Mammary epithelial cell (primary cell): ENCODE measurements around the gene SSBP4.

Experiments
- CTCF ChIP-seq, 2 donors: IDR thresholded peaks in 1 of 2; conservative IDR thresholded peaks in 1 of 2; 2 replicates each; pipeline ENCODE4 v1.5.1; 2011 to 2012; ENCODE audit warnings: inconsistent platforms in 2 of 2, low read length in 2 of 2, mild to moderate bottlenecking in 2 of 2, control low read depth in 1 of 2, low read depth in 1 of 2; ENCODE audit not compliant: insufficient read depth in 1 of 2; ENCODE audit errors: extremely low read depth in 1 of 2
- EZH2 ChIP-seq: IDR thresholded peaks from 2 replicates; pipeline ENCODE4 v1.6.1; 2012; ENCODE audit warnings: low read length, inconsistent platforms, borderline replicate concordance

- TF ChIP-seq EZH2: no peak
- TF ChIP-seq CTCF (conservative IDR thresholded peaks at IDR 0.05 in 1 of 2, IDR thresholded peaks at IDR 0.05 in 1 of 2; ENCODE audit: extremely low read depth in 1 of 2, insufficient read depth in 1 of 2, low read depth in 1 of 2, low read length in 2 of 2): no peak
Measured at GRCh38 chr19:18414504-18415177, 4.6 kb upstream of the SSBP4 start.
